Mucosa of gallbladder (tissue), 1 donor: ENCODE results near the gene CYTH2. TPM values are rescaled to one million over a fixed set of nuclear protein-coding genes. Genes with fewer than 3 reads are reported as not detected.

Source experiments
- DNase-seq: peaks from one replicate; pipeline ENCODE4 v3.0.0-alpha.2; 2020; ENCODE audit warnings: low spot score
- total RNA-seq: library from RNA; stranded (reverse); gene quantifications from one replicate; pipeline ENCODE4 v1.2.1, GENCODE V29; 2021
- donor health status: DM: no; HTN: no; CAD: no.

Gene CYTH2
- total RNA-seq, 1 donor from 2014 or later, result 141 TPM

- no peak for DNase-seq
Observed at GRCh38 chr19:48452289-48453190, 16.6 kb upstream of the CYTH2 start.

DNA sequence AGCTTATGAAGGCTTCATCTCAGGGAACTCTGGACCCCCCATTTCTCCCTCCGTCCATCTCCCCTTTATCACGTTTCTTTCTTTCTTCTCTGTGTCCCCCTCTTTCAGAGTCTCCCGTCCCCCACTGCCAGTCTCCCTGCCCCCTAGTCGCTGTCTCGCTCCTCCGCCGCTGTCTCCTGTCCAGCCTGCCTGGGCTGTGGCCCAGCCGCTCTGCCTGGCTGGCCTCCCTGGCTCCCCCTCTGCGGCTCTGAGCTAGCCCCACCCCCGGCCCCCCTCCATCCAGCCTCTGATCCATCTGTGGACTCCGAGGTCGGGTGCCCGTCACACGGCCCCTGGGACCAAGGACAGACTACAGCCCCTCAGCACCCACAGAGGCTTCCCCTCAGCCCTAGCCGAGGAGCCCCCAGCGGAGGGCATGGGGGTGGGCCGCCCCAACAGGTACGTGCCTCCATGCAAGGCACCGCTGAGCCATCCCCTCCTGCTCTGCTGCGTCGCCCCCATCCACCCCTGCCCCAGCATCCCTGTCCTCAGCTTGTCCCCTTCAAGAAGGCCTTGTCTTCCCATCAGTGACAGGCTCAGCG lies 14.9 kb upstream of the CYTH2 start:
- DNase-seq, result no peak

GRCh38 chr19:48455171-48455907 lies 13.8 kb upstream of the CYTH2 start, which contains the start of gene KCNJ14:
Gene KCNJ14, plus strand, starts transcription at chr19:48455574. Its CDS starts 6,151 bp downstream, at chr19:48461725.
- DNase-seq, result no peak

DNA sequence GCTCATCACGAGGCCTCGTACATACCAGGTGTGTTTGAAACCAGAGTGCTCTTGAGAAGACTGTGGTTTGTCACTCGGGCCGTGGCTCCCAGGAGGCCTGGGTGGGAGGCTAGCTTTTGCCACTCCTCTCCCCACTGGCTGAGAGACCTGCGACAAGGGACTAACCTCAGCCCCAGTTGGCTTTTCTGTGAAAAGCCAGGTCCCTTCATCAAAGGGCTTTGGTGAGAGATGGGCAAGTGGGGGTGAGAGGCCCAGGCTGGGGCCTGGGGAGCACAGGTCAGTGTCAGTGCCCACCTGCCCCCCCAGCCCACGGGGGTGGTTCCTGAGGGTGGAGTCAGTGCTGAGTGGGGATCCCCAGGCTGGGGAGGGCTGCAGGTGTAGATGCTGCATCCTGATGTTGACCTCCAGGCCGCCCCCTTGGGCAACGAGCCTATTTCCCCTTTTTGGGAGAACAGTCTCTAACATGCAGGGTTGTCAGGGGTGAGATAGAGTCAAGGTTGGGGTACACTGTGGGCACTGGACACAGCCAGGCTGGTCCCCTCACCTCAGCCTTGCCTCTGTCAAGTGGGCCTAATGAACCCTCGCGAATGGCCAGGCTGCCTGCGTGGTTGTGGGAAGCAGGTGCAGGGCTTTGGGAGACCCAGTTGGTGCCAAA lies 13.1 kb upstream of the CYTH2 start:
- DNase-seq, result no peak

DNA sequence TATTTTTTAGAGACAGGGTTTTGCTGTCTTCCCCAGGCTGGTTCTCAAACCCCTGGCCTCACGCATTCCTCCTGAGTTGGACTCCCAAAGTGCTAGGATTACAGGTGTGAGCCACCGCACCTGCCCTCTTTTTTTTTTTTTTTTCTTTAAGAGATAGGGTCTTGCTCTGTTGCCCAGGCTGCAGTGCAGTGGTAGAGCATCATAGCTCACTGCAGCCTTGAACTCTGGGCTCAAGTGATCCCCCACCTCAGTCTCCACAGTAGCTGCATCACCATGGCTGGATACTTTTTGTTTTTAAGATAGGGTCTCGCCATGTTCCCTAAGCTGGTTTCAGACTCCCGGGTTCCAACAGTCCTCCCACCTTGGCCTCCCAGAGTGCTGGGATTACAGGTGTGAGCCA lies 12.3 kb upstream of the CYTH2 start:
- no peak for DNase-seq

- DNase-seq, result no peak
Observed at GRCh38 chr19:48458016-48458415, 11.2 kb upstream of the CYTH2 start.

DNA sequence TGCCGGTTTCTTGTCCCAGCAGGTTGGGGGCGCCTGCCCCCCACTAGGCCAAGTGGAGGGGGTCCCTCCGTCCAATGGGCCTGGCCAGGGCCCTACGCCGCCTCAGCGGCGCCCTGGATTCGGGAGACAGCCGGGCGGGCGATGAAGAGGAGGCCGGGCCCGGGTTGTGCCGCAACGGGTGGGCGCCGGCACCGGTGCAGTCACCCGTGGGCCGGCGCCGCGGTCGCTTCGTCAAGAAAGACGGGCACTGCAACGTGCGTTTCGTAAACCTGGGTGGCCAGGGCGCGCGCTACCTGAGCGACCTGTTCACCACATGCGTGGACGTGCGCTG lies 7.6 kb upstream of the CYTH2 start:
- DNase-seq, result no peak

GRCh38 chr19:48461982-48462655 lies 7.0 kb upstream of the CYTH2 start:
- no peak for DNase-seq

DNA sequence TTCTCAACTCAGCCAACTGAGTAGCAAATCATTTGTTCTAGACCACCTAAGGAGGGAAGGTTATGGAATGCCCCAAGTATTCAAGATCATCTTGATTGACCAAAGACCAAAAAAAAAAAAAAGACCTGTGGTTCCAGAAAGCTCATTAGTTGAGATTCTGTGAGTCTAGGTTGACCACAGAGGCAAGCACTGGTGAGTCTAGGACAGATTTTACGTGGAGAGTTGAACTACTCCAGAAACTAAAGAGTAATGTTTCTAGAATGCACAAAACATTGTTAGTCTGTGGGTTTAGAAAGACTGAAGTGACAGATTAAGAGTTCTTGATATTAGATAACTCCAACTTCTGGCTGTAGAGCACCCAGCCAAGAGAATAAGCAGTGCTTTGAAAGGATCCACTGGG lies 4.0 kb upstream of the CYTH2 start:
- DNase-seq, result no peak

GRCh38 chr19:48466561-48467325 lies 2.4 kb upstream of the CYTH2 start:
- no peak for DNase-seq

DNA sequence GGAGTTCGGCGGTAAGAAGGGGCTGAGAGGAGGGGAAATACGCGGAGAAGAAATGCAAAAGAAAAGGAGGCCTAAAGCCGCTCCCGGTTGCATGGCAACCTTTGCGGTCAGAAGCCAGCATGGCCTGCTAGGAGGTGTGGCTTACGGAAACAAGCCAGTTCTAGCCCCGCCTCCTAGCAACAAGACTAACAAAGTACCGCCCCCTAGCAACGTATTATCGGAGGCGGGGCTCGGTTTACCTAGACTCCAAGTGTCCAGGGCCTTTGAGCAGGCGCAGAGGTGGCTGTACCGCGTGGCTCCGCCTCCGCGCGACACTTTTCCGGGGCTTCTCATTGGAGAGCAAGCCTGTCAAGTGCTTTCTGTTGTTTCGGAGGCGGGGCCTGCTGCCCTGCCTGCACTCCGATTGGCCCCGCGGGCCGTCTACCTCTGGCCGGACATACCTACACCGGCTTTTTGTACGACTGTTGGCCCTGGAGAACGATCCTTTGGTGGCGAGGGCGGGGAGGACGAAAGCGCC lies 339 bp upstream of the CYTH2 start:
- DNase-seq, result peak; percentile 100

GRCh38 chr19:48469934-48470680 lies 938 bp downstream of the CYTH2 start:
- DNase-seq, result no peak

DNA sequence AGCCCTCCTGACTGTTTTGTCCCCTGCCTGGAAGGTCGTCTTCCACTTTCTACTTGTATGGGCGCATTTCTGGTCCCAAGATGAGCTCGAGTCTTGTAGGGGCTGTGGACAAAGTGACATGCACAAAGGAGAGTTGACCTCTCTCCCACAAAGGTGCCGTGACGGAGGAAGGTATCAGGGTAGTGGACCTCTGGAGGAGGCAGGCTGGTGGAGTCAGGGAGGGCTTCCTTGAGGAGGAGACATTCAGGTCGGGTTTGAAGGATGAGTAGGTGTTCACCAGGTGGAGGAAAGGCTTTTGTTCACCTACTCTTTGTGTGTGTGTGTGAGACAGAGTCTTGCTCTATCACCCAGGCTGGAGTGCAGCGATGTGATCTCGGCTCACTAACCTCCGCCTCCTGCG lies 1.7 kb downstream of the CYTH2 start:
- DNase-seq, result no peak

- DNase-seq, result no peak
Observed at GRCh38 chr19:48471836-48472235, 2.7 kb downstream of the CYTH2 start.

- no peak for DNase-seq
Observed at GRCh38 chr19:48473161-48473966, 4.2 kb downstream of the CYTH2 start.

GRCh38 chr19:48474084-48474592 lies 5.0 kb downstream of the CYTH2 start:
- DNase-seq, result no peak

DNA sequence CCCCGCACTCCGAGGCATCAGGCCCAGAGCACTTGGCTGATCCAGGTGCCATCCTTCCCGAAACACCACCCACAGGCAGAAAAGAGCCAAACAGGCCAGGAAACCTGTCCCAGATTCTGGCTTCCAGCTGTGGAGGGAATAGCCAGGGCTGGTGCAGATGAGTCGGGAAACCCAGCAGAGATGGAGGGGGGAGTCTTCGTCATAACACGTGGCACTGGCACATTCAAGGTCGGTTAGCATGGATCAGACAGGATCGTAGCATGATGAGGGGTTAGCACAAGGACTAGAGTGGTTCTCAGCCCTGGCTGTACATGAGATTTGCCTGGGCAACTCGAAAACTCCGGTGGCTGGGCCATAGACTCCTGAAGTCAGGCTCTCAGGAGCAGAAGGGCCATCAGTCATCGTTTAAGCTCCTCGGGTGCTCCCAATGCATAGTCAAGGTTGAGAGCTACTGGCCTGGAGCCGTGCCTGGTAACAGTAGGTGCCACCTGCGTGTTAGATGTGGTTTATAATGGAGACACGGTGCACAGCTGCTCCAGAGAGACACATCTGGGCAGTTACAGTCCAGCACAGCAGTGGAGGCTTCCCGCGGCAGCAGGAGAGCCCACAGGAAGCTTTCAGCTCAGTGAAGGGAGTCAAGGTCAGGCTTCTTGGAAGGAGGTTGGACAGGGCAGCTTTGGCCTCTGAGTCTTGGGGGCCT lies 6.3 kb downstream of the CYTH2 start:
- no peak for DNase-seq

GRCh38 chr19:48476176-48476575 lies 7.0 kb downstream of the CYTH2 start:
- no peak for DNase-seq
